NCI-H2171 treated with DMSO at 0.1 percent for 48 hours (cell line): Measurements from ENCODE around the gene KL.

Experiments used
- DNase-seq: peaks from one replicate; lab custom pipeline; 2025; lab: John Stamatoyannopoulos, UW

Gene KL

GRCh38 chr13:33081666-33082065 is 65.4 kb downstream of the KL start:
- peak; percentile 27 for DNase-seq

- no peak for DNase-seq
These were observed 66.8 kb downstream of the KL start for GRCh38 chr13:33083054-33083453.

GRCh38 chr13:33087091-33087490 is 70.9 kb downstream of the KL start:
- no peak for DNase-seq

- DNase-seq = no peak
These were observed 71.6 kb downstream of the KL start for GRCh38 chr13:33087790-33088189.

- DNase-seq = no peak
These were observed 73.1 kb downstream of the KL start for GRCh38 chr13:33089311-33089710.

- DNase-seq = no peak
These were observed 74.7 kb downstream of the KL start for GRCh38 chr13:33090755-33091414.

- DNase-seq = no peak
These were observed 75.2 kb downstream of the KL start for GRCh38 chr13:33091415-33091774.

GRCh38 chr13:33092073-33092987 is 76.1 kb downstream of the KL start:
- DNase-seq = no peak

- no peak for DNase-seq
These were observed 80.8 kb downstream of the KL start for GRCh38 chr13:33096886-33097605.

GRCh38 chr13:33099860-33100259 is 83.6 kb downstream of the KL start:
- no peak for DNase-seq

- DNase-seq = no peak
These were observed 84.7 kb downstream of the KL start for GRCh38 chr13:33100886-33101285.

- no peak for DNase-seq
These were observed 85.6 kb downstream of the KL start for GRCh38 chr13:33101835-33102234.

- DNase-seq = no peak
These were observed 87.2 kb downstream of the KL start for GRCh38 chr13:33103457-33103856.

- DNase-seq = no peak
These were observed 89.3 kb downstream of the KL start for GRCh38 chr13:33105387-33106005.

- DNase-seq = no peak
These were observed 90.6 kb downstream of the KL start for GRCh38 chr13:33106656-33107360.

GRCh38 chr13:33107361-33107760 is 91.1 kb downstream of the KL start:
- DNase-seq = no peak

GRCh38 chr13:33108620-33109019 is 92.4 kb downstream of the KL start:
- DNase-seq = no peak

GRCh38 chr13:33109271-33109697 is 93.1 kb downstream of the KL start:
- DNase-seq = no peak

- DNase-seq = no peak
These were observed 93.6 kb downstream of the KL start for GRCh38 chr13:33109801-33110200.

- no peak for DNase-seq
These were observed 94.1 kb downstream of the KL start for GRCh38 chr13:33110386-33110712.

GRCh38 chr13:33110713-33111413 is 94.6 kb downstream of the KL start:
- DNase-seq = no peak
